HUES48 (cell line): ENCODE measurements around the gene SLCO3A1.
"Not testable (repeated sequence)": the region's sequence is repeated elsewhere in the genome, so short reads cannot be mapped to it uniquely, and the experiment has no call there.

Experiments used
- H3K27ac ChIP-seq: one replicate; pipeline ENCODE4 v1.7.0; 2013; ENCODE audit warnings: low read depth, low read length, inconsistent platforms
- H3K27me3 ChIP-seq: 2 replicates; pipeline ENCODE4 v1.6.1; 2013; ENCODE audit warnings: mild to moderate bottlenecking, low read length; ENCODE audit not compliant: control insufficient read depth, insufficient read depth
- H3K36me3 ChIP-seq: 2 replicates; pipeline ENCODE4 v1.6.1; 2013; ENCODE audit warnings: low read length; ENCODE audit not compliant: control insufficient read depth, insufficient read depth
- H3K4me1 ChIP-seq: 2 replicates; pipeline ENCODE4 v1.6.1; 2013; ENCODE audit warnings: mild to moderate bottlenecking, low read length; ENCODE audit not compliant: control insufficient read depth, insufficient read depth
- H3K4me3 ChIP-seq: 2 replicates; pipeline ENCODE4 v1.5.1; 2013; ENCODE audit warnings: mild to moderate bottlenecking, low read depth, low read length
- H3K9ac ChIP-seq: 2 replicates; pipeline ENCODE4 v1.6.1; 2013; ENCODE audit warnings: mild to moderate bottlenecking, low read depth, low read length, moderate library complexity
- H3K9me3 ChIP-seq: 2 replicates; pipeline ENCODE4 v1.6.1; 2013; ENCODE audit warnings: low read length; ENCODE audit not compliant: control insufficient read depth, insufficient read depth

The SLCO3A1 gene

GRCh38 chr15:92053753-92054316, 200.3 kb downstream of the SLCO3A1 start:
- H3K36me3 ChIP-seq: no peaks in the 10 kb centered on the region
- H3K27ac ChIP-seq: no peak overlapping the region
- H3K4me1 ChIP-seq: no peaks in the 10 kb centered on the region
- H3K4me3 ChIP-seq: no peak overlapping the region
- no peaks in the 10 kb centered on the region for H3K9me3 ChIP-seq
- no peak overlapping the region for H3K9ac ChIP-seq
- no peaks in the 10 kb centered on the region for H3K27me3 ChIP-seq

GRCh38 chr15:92056875-92057274, 203.4 kb downstream of the SLCO3A1 start:
- Histone ChIP-seq H3K9ac (no peak overlapping the region), H3K9me3 (no peaks in the 10 kb centered on the region), H3K36me3 (no peaks in the 10 kb centered on the region), H3K4me1 (no peaks in the 10 kb centered on the region), H3K27me3 (no peaks in the 10 kb centered on the region), H3K27ac (no peak overlapping the region), H3K4me3 (no peak overlapping the region)

GRCh38 chr15:92059036-92059970, 205.8 kb downstream of the SLCO3A1 start:
- Histone ChIP-seq H3K9me3 (no peaks in the 10 kb centered on the region), H3K4me3 (no peak overlapping the region), H3K4me1 (no peaks in the 10 kb centered on the region), H3K9ac (no peak overlapping the region), H3K27ac (no peak overlapping the region), H3K27me3 (no peaks in the 10 kb centered on the region), H3K36me3 (no peaks in the 10 kb centered on the region)

GRCh38 chr15:92059971-92060311, 206.4 kb downstream of the SLCO3A1 start:
- H3K9me3 ChIP-seq, H3K36me3 ChIP-seq, H3K4me3 ChIP-seq, H3K4me1 ChIP-seq, H3K27me3 ChIP-seq, H3K27ac ChIP-seq, H3K9ac ChIP-seq: not testable (repeated sequence)

- no peak overlapping the region for H3K9ac ChIP-seq
- H3K36me3 ChIP-seq: no peaks in the 10 kb centered on the region
- H3K27me3 ChIP-seq: no peaks in the 10 kb centered on the region
- H3K9me3 ChIP-seq: no peaks in the 10 kb centered on the region
- no peak overlapping the region for H3K4me3 ChIP-seq
- H3K4me1 ChIP-seq: no peaks in the 10 kb centered on the region
- no peak overlapping the region for H3K27ac ChIP-seq
Measured at GRCh38 chr15:92061511-92062195, 208.1 kb downstream of the SLCO3A1 start.

GRCh38 chr15:92062505-92062904, 209.0 kb downstream of the SLCO3A1 start:
- Histone ChIP-seq H3K9ac (no peak overlapping the region), H3K4me3 (no peak overlapping the region), H3K36me3 (no peaks in the 10 kb centered on the region), H3K27ac (no peak overlapping the region), H3K27me3 (no peaks in the 10 kb centered on the region), H3K9me3 (no peaks in the 10 kb centered on the region), H3K4me1 (no peaks in the 10 kb centered on the region)

GRCh38 chr15:92068121-92068520, 214.6 kb downstream of the SLCO3A1 start:
- Histone ChIP-seq H3K4me1 (peaks cover 4% of the 10 kb centered on the region; the same call in 1 of the 2 replicates), H3K4me3 (no peak overlapping the region), H3K9ac (no peak overlapping the region), H3K36me3 (no peaks in the 10 kb centered on the region), H3K27me3 (no peaks in the 10 kb centered on the region), H3K9me3 (no peaks in the 10 kb centered on the region), H3K27ac (no peak overlapping the region)

- no peaks in the 10 kb centered on the region for H3K27me3 ChIP-seq
- peak overlapping the region; percentile 33 for H3K27ac ChIP-seq
- H3K36me3 ChIP-seq: no peaks in the 10 kb centered on the region
- H3K4me1 ChIP-seq: peaks cover 11% of the 10 kb centered on the region
- no peaks in the 10 kb centered on the region for H3K9me3 ChIP-seq
- H3K4me3 ChIP-seq: no peak overlapping the region
- H3K9ac ChIP-seq: no peak overlapping the region
Measured at GRCh38 chr15:92069308-92070250, 216.1 kb downstream of the SLCO3A1 start.

- H3K27ac ChIP-seq: peak overlapping the region; percentile 33
- H3K27me3 ChIP-seq, H3K9me3 ChIP-seq, H3K9ac ChIP-seq, H3K36me3 ChIP-seq, H3K4me3 ChIP-seq: not testable (repeated sequence)
- H3K4me1 ChIP-seq: peaks cover 11% of the 10 kb centered on the region
Measured at GRCh38 chr15:92070251-92070650, 216.7 kb downstream of the SLCO3A1 start.

GRCh38 chr15:92071045-92071634, 217.6 kb downstream of the SLCO3A1 start:
- Histone ChIP-seq H3K4me3 (no peak overlapping the region), H3K4me1 (peaks cover 11% of the 10 kb centered on the region), H3K36me3 (no peaks in the 10 kb centered on the region), H3K27me3 (no peaks in the 10 kb centered on the region), H3K9ac (no peak overlapping the region), H3K9me3 (no peaks in the 10 kb centered on the region), H3K27ac (no peak overlapping the region)
